HG02970 (cell line): ENCODE measurements around the gene TRABD.

Experiments used
- ATAC-seq: cut with Tn5 transposase; IDR thresholded peaks from one replicate; pipeline ENCODE4 v1.9.1; 2021; ENCODE audit warnings: mild to moderate bottlenecking, moderate library complexity, moderate number of reproducible peaks; ENCODE audit not compliant: unreplicated experiment, low FRiP score

The TRABD gene

DNA sequence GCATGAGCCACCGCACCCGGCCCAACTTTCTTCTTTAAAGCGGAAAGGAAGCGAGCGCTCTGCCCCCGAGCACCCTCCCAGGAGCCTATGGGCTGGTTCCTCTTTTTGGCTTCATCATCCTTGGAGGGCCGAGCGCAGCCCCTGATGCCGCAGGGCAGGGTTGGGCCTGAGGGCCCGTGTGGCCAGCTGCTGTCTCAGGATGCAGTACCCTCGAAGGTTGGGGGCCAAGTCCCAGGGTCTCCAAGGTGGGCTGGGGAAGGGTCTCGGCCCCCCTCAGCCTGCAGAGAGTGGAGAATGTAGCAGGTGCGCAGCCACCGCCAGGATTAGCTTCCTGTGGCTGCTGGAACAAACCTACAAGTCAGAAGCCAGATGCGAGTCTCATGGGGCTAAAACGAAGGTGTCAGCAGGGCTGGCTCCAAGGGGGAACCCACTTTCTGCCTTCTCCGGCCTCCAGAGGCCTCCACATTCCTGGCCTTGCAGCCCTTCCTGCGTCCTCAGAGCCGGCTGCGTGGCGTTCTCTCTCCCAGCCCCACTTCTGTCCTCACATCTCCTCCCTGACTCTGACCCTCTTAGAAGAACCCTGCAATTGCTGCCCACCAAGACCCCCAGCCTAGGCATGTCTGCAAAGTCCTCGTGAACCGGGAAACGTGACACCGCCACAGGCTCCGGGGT is 12.3 kb upstream of the TRABD start:
- ATAC-seq: no peak

DNA sequence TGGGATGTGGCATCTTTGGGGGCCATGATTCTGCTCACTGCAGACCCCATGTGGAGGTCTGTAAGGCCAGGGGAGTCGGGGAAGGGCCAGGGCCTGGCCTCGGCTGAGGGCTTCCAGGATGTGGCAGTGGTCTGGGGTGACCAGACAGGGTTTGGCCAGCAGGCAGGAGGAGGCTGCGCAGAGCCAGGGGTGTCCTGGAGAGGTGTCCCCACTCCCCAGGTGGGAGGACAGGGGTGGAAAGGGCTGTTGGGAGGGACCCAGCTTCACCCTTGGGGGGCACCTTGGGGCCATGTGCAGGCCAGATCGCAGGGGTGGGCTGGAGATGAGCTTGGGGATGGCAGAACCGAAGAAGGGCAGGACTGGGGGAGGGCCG is 11.7 kb upstream of the TRABD start:
- no peak for ATAC-seq

DNA sequence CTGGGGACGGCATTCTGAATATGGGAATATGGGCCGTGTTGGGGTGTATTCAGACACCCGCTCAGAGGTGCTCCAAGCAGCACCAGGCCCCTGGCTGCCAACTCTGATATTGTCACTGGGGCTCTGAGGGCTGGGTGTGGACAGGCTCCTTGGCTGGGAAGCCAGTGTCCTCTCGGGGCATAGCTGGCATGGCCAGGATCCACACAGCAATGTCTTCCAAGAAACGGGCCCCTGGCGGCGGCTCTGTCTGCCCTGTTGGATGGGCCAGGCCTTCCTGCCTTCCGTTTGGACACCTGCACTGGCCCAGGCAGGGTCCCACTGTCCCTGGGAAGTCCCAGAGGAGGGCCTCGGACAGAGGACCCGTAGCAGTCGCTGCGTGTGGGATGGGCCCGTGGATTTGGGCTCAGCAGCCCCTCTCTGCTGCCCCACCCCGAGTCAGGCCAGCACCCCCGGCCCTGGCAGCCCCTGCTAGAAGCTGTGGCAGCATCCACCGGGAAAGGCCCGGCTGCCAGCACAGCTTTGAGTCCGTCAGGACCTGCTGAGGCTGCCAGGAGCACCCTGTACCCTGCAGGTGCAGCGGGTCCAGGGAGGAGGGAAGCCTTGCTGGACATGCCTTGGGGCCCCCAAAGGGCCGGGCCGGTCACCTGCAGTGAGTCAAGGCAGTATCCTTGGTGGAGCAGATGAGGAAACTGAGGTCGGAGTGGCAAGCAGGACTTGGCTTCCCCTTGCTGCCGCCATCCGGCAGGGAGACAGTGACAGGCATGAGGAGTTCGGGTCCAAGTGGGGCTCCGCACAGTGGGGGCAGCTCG is 11.1 kb upstream of the TRABD start:
- ATAC-seq: no peak

DNA sequence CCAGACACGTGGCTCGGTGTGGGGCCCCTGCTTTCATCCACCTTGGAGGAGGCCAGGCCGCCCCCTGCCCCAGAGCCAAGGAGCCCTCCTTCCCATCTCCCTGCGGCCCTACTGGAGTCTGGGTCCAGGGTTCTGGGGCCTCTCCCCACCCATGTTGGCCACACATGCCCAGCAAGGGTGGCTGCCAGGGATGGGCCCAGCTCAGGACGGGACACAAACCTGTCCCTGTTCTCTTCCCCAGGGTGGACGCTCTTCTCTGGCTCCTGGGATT is 10.6 kb upstream of the TRABD start:
- no peak for ATAC-seq

- no peak for ATAC-seq
Measured at GRCh38 chr22:50175921-50176849, 9.5 kb upstream of the TRABD start.

DNA sequence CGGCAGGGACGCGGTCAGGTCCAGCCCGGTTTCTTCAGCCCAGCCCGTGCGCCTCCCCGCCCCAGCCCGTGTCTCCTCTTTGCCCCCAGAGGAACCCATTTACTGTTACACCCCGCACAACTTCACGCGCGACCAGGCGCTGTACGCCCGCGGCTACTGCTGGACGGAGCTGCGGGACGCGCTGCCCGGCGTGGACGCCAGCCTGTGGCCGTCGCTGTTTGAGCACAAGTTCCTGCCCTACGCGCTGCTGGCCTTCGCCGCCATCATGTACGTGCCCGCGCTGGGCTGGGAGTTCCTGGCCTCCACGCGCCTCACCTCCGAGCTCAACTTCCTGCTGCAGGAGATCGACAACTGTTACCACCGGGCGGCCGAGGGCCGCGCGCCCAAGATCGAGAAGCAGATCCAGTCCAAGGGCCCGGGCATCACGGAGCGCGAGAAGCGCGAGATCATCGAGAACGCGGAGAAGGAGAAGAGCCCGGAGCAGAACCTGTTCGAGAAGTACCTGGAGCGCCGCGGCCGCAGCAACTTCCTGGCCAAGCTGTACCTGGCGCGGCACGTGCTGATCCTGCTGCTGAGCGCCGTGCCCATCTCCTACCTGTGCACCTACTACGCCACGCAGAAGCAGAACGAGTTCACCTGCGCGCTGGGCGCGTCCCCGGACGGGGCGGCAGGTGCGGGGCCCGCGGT is 8.7 kb upstream of the TRABD start:
- no peak for ATAC-seq

- no peak for ATAC-seq
Measured at GRCh38 chr22:50177537-50178470, 7.9 kb upstream of the TRABD start.

GRCh38 chr22:50178471-50178864 is 7.2 kb upstream of the TRABD start:
- ATAC-seq: no peak

DNA sequence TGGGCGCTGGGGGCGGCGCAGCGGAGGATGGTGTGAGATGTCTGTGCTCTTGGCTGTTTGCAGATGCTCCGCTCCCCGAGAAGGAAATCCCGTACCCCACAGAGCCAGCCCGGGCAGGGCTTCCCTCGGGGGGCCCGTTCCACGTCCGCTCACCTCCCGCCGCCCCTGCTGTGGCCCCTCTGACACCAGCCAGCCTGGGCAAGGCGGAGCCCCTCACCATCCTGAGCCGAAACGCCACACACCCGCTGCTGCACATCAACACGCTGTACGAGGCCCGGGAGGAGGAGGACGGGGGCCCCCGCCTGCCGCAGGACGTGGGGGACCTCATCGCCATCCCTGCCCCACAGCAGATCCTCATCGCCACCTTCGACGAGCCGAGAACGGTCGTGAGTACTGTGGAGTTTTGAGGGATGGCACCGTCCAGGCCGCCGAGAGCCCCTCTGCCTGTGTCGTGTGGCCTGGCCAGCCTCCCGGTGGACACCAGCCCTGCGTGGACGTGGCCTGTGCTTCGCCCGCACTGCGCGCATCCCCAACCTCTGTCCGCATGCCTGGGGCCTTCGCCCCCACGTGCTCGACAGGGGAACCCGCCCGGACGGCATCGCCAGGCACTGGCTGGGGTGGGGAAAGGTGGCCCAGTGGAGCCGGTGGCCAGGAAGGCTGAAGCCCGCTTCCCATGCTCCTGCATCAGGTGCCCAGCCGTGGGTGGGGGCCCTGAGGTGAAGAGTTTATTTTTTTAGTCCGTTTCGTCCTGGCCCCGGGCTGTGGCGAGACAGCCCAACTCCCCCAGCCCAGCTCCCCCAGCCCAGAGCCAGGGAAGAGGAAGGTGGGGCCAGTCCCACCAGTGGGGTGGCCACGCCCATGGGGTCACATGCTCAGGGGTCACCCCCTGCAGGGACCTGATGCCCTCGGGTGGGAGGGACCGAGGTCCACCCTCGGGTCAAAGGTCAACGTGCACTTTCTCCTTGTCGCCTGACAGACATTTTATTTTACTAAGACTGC is 6.5 kb upstream of the TRABD start:
- ATAC-seq: no peak

DNA sequence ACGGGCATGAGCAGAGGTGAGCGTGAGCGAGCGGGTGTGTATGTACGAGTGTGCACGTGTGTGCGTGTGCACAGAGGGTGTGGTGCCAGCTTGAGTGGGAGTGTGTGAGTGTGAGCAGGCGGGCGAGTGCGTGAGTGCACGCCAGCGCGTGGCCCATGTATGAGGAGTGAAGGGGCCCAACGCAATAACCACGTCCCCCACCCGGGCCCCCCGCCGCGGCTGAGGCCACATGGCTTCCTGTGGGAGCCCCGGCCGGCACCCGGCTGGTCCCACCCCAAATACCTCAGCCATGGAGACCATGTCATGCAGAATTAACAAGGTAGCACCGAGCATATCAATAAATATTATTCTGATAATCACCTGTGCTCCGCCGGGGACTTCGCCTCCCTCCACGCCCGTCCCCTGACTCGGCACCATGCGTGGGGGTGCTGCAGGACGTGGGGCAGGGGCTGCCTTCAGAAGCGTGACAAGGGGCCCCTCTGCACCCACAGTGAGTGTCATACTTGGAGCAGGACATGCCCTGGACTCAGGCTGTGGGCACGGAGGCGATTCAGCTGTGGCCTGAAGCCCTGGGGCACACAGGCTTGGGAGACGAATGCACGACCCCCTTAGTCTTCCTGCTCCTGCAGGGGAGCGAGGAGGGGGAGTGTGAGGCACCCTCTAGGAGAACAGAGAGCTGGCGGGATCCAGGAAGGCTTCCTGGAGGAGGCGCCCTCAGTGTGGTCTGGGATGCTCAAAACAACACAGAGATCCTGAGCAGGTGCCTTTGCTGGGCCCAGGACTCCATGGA is 5.6 kb upstream of the TRABD start:
- ATAC-seq: no peak

- no peak for ATAC-seq
Measured at GRCh38 chr22:50180727-50181521, 4.8 kb upstream of the TRABD start.

- ATAC-seq: no peak
Measured at GRCh38 chr22:50182176-50183081, 3.3 kb upstream of the TRABD start.

GRCh38 chr22:50183141-50183971 is 2.4 kb upstream of the TRABD start:
- no peak for ATAC-seq

- ATAC-seq: no peak
Measured at GRCh38 chr22:50184004-50184901, 1.5 kb upstream of the TRABD start.
